CD14-positive monocyte (primary cell): ENCODE measurements around the gene OTOS. TPM values are rescaled to one million over a fixed set of nuclear protein-coding genes. Genes with fewer than 3 reads are reported as not detected.

ENCODE experiments used
- DNase-seq, 3 donors: peaks; one replicate each; pipeline ENCODE4 v3.0.0-alpha.2; 2011 to 2022
- H2AFZ ChIP-seq: 2 replicates; pipeline ENCODE4 v1.6.0; 2012; ENCODE audit warnings: mild to moderate bottlenecking, low read depth, low read length, inconsistent platforms; ENCODE audit not compliant: insufficient read depth, poor library complexity, severe bottlenecking
- H3K27ac ChIP-seq, 2 donors: 1 replicate in 1 of 2; 2 replicates in 1 of 2; pipeline ENCODE4 v1.5.1; 2012 to 2013; ENCODE audit warnings: low read length in 2 of 2, control low read depth in 1 of 2, inconsistent platforms in 1 of 2, low read depth in 1 of 2, mild to moderate bottlenecking in 1 of 2
- H3K27me3 ChIP-seq, 2 donors: one replicate each; pipeline versions ENCODE4 v1.6.0 to v1.6.1; 2011 to 2013; ENCODE audit warnings: low read length in 2 of 2; ENCODE audit not compliant: control insufficient read depth in 2 of 2, insufficient read depth in 2 of 2
- H3K36me3 ChIP-seq, 2 donors: replicated peaks in 1 of 2; 1 replicate in 1 of 2; 2 replicates in 1 of 2; pipeline versions ENCODE4 v1.5.1 to v1.6.1; 2012 to 2013; ENCODE audit warnings: low read length in 2 of 2, control low read depth in 1 of 2, inconsistent platforms in 1 of 2, mild to moderate bottlenecking in 1 of 2; ENCODE audit not compliant: insufficient read depth in 2 of 2, control insufficient read depth in 1 of 2
- H3K4me1 ChIP-seq, 2 donors: 1 replicate in 1 of 2; 2 replicates in 1 of 2; pipeline versions ENCODE4 v1.5.1 to v1.6.1; 2012 to 2013; ENCODE audit warnings: low read length in 2 of 2, control low read depth in 1 of 2, inconsistent platforms in 1 of 2, mild to moderate bottlenecking in 1 of 2, moderate library complexity in 1 of 2; ENCODE audit not compliant: insufficient read depth in 2 of 2, control insufficient read depth in 1 of 2
- H3K4me2 ChIP-seq: replicated peaks from 2 replicates; pipeline ENCODE3; 2012; ENCODE audit warnings: low read length, moderate library complexity, mild to moderate bottlenecking; ENCODE audit not compliant: poor library complexity, severe bottlenecking; ENCODE audit errors: extremely low read depth
- H3K4me3 ChIP-seq, 3 experiments: fragments of 200-600 bp in 1 of 3; sonication (generic) in 1 of 3; replicated peaks in 1 of 3; 1 replicate in 2 of 3; 2 replicates in 1 of 3; pipeline ENCODE4 v1.5.1; 2011 to 2013; ENCODE audit warnings: low read length in 3 of 3, mild to moderate bottlenecking in 3 of 3, control low read depth in 2 of 3, low read depth in 2 of 3, inconsistent platforms in 1 of 3, moderate library complexity in 1 of 3
- H3K79me2 ChIP-seq: 2 replicates; pipeline ENCODE4 v1.6.0; 2012; ENCODE audit warnings: mild to moderate bottlenecking, control low read depth, inconsistent platforms, low read length, moderate library complexity; ENCODE audit not compliant: insufficient read depth
- H3K9ac ChIP-seq: 2 replicates; pipeline ENCODE4 v1.6.0; 2017; ENCODE audit warnings: low read length, mild to moderate bottlenecking; ENCODE audit not compliant: insufficient read depth, poor library complexity, severe bottlenecking
- H3K9me3 ChIP-seq, 2 donors: replicated peaks in 1 of 2; 1 replicate in 1 of 2; 2 replicates in 1 of 2; pipeline versions ENCODE4 v1.5.1 to v1.6.1; 2012 to 2013; ENCODE audit warnings: low read length in 2 of 2, control low read depth in 1 of 2; ENCODE audit not compliant: control insufficient read depth in 1 of 2, insufficient read depth in 1 of 2
- H4K20me1 ChIP-seq: 2 replicates; pipeline ENCODE4 v1.6.0; 2012; ENCODE audit warnings: mild to moderate bottlenecking, low read length, control low read depth, moderate library complexity; ENCODE audit not compliant: insufficient read depth
- H3K27ac Mint-ChIP-seq, 7 donors: one replicate each; pipeline ENCODE4 v1.8.0; 2020; ENCODE audit warnings: mild to moderate bottlenecking in 7 of 7, mixed read lengths in 7 of 7, moderate library complexity in 6 of 7, inconsistent platforms in 2 of 7
- H3K27me3 Mint-ChIP-seq, 3 donors: one replicate each; pipeline ENCODE4 v1.8.0; 2021 to 2022; ENCODE audit warnings: low read depth in 3 of 3, mild to moderate bottlenecking in 3 of 3, mixed read lengths in 3 of 3, moderate library complexity in 3 of 3, inconsistent platforms in 1 of 3
- H3K36me3 Mint-ChIP-seq, 2 donors: one replicate each; pipeline ENCODE4 v1.8.0; 2020; ENCODE audit warnings: mixed read lengths in 2 of 2, inconsistent platforms in 1 of 2, mild to moderate bottlenecking in 1 of 2
- H3K4me1 Mint-ChIP-seq: one replicate; pipeline ENCODE4 v1.8.0; 2020; ENCODE audit warnings: mild to moderate bottlenecking, mixed read lengths
- H3K4me3 Mint-ChIP-seq, 2 donors: one replicate each; pipeline ENCODE4 v1.8.0; 2020; ENCODE audit warnings: mild to moderate bottlenecking in 2 of 2, mixed read lengths in 2 of 2, moderate library complexity in 1 of 2
- H3K9me3 Mint-ChIP-seq, 7 donors: one replicate each; pipeline ENCODE4 v1.8.0; 2020 to 2022; ENCODE audit warnings: mixed read lengths in 7 of 7, mild to moderate bottlenecking in 6 of 7, moderate library complexity in 6 of 7, inconsistent platforms in 2 of 7
- WGBS: methylation state at CpG from one replicate; pipeline ENCODE4 v1.1.5; 2013; ENCODE audit warnings: missing lambda C conversion rate; ENCODE audit not compliant: insufficient coverage; 5-methylcytosine and 5-hydroxymethylcytosine counted together
- intact Hi-C, 2 donors: fragments of 100-400 bp; cut with micrococcal nuclease; formaldehyde crosslinking; loops; one replicate each; pipeline versions ENCODE4 v1.15.0 to v1.15.1; 2023
- polyA plus RNA-seq, 3 donors: library from polyadenylated mRNA; depleted of rRNA in 1 of 3; unstranded in 2 of 3; stranded (reverse) in 1 of 3; fragments of 300-500 nt in 2 of 3; fragments of >200 nt in 1 of 3; fragmentation: Illumina TruSeq in 2 of 3; gene quantifications; 1 replicate in 2 of 3; 2 replicates in 1 of 3; pipeline ENCODE4 v1.2.3, GENCODE V29; 2012 to 2021
- TF ChIP-seq, protein P1 (sequence below): fragments of 200-600 bp; IDR thresholded peaks from one replicate; pipeline ENCODE4 v1.8.0; 2022; ENCODE audit warnings: antibody characterized with exemption, mild to moderate bottlenecking

Gene OTOS
- polyA plus RNA-seq, 3 donors: not detected

DNA sequence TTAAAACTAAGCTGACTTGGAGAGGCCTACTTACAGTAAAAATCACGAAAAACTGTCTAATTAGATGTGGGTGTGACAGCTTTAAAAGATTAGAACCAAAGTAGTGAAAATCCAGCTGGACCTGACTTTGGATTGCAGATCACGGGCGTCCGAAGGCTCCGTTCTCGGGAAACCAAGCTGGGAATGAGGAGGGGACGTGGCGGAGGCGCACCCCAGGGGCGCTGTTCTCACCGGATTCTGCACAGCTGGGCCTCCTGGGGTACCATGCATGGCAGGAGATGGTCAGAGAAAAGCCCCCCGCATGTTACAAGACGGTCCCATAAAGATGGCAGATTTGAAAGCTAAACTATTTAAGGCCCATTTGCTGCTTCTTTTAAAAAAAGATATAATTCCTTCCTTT is 5.0 kb upstream of the OTOS start:
- peaks cover 0 to 4% (median 1%) of the 10 kb centered on the region in 7 donors for H3K9me3 Mint-ChIP-seq
- H3K4me3 Mint-ChIP-seq: no peak overlapping the region
- no peak overlapping the region for H3K27ac Mint-ChIP-seq
- no peak for DNase-seq
- TF ChIP-seq, protein P1, sequence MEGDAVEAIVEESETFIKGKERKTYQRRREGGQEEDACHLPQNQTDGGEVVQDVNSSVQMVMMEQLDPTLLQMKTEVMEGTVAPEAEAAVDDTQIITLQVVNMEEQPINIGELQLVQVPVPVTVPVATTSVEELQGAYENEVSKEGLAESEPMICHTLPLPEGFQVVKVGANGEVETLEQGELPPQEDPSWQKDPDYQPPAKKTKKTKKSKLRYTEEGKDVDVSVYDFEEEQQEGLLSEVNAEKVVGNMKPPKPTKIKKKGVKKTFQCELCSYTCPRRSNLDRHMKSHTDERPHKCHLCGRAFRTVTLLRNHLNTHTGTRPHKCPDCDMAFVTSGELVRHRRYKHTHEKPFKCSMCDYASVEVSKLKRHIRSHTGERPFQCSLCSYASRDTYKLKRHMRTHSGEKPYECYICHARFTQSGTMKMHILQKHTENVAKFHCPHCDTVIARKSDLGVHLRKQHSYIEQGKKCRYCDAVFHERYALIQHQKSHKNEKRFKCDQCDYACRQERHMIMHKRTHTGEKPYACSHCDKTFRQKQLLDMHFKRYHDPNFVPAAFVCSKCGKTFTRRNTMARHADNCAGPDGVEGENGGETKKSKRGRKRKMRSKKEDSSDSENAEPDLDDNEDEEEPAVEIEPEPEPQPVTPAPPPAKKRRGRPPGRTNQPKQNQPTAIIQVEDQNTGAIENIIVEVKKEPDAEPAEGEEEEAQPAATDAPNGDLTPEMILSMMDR: no peak
- no peaks in the 10 kb centered on the region for H3K9me3 ChIP-seq
- 90% methylated on average over 12 of the region's 13 CpGs for WGBS
- H3K36me3 Mint-ChIP-seq: no peaks in the 10 kb centered on the region
- intact Hi-C loops: loop anchor here in 1 of 2 donors (2.0 kb wide), 1 partner anchor 85 kb away; no protein-coding TSS in a partner anchor
- no peaks in the 10 kb centered on the region for H3K36me3 ChIP-seq
- H3K4me2 ChIP-seq: no peak overlapping the region
- H3K27ac ChIP-seq: no peak overlapping the region
- H3K27me3 Mint-ChIP-seq: peaks cover 2 to 10% (median 8%) of the 10 kb centered on the region in 3 donors
- H2AFZ ChIP-seq: no peak overlapping the region
- H4K20me1 ChIP-seq: no peaks in the 10 kb centered on the region
- H3K4me1 Mint-ChIP-seq: peaks cover 4% of the 10 kb centered on the region
- no peaks in the 10 kb centered on the region for H3K27me3 ChIP-seq
- H3K4me3 ChIP-seq: no peak overlapping the region
- H3K9ac ChIP-seq: no peak overlapping the region
- H3K79me2 ChIP-seq: no peaks in the 10 kb centered on the region
- no peaks in the 10 kb centered on the region for H3K4me1 ChIP-seq

DNA sequence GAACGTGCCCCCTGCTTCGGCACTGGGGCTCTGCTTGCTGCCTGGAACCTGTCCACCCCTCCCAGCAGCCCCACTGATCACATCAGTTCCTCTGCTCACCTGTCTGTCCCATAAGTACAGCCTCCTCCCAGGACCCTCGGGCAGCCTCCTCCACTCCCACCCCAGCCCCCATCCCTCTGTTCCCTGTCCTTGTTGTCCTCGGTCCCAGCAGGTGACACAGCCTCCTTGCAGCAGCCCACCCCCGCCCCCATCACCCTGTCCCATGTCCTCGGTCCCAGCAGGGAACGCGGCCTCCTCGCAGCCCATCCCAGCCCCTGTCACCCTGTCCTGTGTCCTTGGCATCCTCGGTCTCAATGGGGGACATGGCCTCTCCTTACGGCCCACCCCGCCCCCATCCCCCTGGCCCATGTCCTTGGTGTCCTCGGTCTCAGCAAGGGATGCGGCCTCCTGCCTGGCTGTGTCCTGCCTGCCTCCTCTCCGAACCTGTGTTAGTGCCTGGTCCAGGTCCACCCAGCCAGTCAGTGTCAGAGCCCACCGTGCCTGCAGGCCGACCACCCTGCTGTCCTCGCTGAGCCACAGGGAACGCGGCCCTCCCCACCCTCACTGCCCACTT is 4.3 kb upstream of the OTOS start:
- 78% methylated on average over 13 of the region's 20 CpGs for WGBS

More for the DNA sequence above, 4.3 kb upstream of the OTOS start:
- Mint-ChIP-seq H3K4me1 (peaks cover 4% of the 10 kb centered on the region), H3K36me3 (no peaks in the 10 kb centered on the region), H3K27me3 (peaks cover 2 to 8% (median 8%) of the 10 kb centered on the region in 3 donors), H3K27ac (no peak overlapping the region), H3K9me3 (peaks cover 0 to 4% (median 1%) of the 10 kb centered on the region in 7 donors), H3K4me3 (no peak overlapping the region)
- no peak overlapping the region for H3K9ac ChIP-seq
- H3K9me3 ChIP-seq: no peaks in the 10 kb centered on the region
- H3K79me2 ChIP-seq: no peaks in the 10 kb centered on the region
- TF ChIP-seq, protein P1: no peak
- no peak overlapping the region for H2AFZ ChIP-seq
- no peak overlapping the region for H3K4me3 ChIP-seq
- H3K4me2 ChIP-seq: no peak overlapping the region
- intact Hi-C loops: loop anchor here in 1 of 2 donors (2.0 kb wide), 1 partner anchor 84 kb away; no protein-coding TSS in a partner anchor
- no peak overlapping the region for H3K27ac ChIP-seq
- no peaks in the 10 kb centered on the region for H3K4me1 ChIP-seq
- H4K20me1 ChIP-seq: no peaks in the 10 kb centered on the region
- H3K27me3 ChIP-seq: no peaks in the 10 kb centered on the region
- no peaks in the 10 kb centered on the region for H3K36me3 ChIP-seq
- no peak for DNase-seq
